GM19238 (cell line): Measurements from ENCODE around the gene TOX3.

Experiments used
- DNase-seq: peaks from one replicate; pipeline ENCODE4 v3.0.0; 2011; ENCODE audit warnings: low spot score; ENCODE audit not compliant: insufficient read length

The TOX3 gene

DNA sequence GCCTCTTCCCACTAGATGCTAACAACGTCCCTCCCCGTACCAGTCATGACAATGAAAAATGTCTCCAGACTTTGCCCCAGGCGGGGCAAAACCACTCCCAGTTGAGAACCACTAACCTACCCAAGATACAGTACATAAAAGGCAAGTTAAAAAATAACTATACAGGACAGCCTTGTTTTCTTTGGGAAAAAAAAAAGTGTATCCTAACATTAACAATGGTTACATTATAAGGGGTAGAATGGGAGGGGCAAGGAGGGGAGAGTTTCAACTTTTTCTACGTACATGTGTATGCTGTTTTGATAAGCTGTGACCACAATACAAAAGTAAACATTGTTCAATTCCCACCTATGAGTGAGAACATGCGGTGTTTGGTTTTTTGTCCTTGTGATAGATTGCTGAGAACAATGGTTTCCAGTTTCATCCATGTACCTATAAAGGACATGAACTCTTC lies 94.9 kb downstream of the TOX3 start:
- no peak for DNase-seq

DNA sequence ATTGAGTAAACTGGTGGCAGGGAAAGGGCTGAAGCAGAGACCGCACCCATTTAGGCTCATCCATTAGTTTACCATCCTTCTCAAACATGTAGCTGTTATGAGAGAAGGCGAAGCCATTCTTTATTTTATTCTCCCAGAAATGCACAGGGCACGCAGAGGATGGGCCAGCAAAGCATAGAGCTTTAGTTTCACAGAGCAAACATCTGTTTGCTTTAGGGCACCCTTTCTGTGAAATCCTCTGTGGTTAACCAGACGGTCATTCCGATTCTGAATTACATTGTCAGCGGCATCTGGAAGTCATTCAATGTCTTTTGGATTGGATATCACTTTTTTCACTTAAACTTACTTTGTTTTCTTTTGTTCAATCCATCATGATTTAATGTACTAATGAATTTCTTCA lies 96.0 kb downstream of the TOX3 start:
- no peak for DNase-seq

DNA sequence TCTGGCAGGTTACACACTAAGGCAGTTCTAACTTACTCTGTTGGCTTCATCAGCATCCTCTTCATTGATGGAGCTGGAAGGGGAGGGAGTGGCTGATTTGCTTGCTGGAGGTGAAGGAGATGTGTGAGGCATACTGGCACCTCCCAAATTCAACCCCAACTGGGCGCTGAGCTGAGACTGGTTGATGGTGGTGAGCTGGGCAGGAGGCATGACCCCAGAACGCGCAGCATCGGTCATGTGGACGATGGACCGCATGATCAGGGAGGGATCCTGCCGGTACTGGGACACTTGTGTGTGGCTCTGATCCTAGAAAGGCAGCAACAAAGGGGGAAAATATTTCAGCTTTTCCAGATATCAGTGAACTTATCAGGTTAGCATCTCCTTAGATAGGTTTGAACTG lies 96.7 kb downstream of the TOX3 start:
- DNase-seq, result no peak

DNA sequence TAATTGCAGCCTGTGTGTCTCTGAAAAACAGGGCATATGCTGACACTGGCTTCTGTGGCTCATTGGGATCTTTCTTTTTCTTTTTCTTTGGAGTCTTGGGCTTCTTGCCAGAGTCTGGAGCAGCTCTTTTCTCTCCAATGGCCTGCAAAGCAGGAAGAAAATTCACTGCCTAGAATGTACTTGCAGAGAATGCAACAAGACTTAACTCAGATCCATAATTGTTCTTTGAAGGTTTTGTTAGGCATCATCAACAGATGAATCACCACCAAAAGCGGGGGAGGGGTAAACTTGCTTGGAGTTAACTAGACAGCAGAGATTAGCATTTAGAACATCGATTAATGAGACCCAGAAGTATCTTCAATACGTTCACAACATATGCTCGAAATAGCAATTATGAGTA lies 100.9 kb downstream of the TOX3 start:
- DNase-seq, result no peak

DNA sequence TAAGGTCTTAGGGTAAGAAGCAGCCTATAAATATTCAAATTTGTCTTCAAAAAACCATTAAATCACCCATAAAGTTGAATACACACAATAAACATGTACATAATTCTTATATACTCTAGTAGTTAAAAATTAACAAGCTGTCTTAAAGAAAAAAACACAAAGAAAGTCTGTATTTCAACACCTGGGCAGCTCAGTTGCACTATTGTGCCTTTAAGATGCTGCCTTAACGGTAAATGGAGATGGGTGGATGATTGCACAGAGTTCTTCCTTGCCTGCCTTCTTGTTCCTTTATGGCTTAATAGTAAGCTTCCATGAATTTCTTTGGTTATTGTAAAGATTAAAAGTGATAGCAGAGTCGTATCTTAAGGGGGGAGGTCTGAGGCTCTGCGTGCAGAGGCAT lies 105.1 kb downstream of the TOX3 start:
- DNase-seq, result no peak

DNA sequence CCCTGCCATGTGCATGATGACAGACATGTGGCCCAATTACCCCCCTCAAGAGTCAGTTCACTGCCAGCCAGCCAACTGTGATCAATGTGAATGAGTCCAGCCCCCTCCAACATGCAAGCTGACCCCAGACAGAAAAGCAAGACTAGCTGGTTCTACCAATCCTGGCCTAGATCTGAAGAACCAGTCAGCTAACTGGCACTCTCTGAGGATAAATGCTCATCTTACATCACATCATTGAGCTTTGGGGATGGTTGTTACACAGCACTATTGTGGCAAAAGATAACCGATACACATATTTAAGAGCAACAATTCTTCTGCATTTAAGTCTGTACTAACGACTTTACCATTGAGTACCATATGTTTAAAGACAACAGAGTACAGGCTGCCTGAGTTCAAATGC lies 106.7 kb downstream of the TOX3 start:
- no peak for DNase-seq

DNA sequence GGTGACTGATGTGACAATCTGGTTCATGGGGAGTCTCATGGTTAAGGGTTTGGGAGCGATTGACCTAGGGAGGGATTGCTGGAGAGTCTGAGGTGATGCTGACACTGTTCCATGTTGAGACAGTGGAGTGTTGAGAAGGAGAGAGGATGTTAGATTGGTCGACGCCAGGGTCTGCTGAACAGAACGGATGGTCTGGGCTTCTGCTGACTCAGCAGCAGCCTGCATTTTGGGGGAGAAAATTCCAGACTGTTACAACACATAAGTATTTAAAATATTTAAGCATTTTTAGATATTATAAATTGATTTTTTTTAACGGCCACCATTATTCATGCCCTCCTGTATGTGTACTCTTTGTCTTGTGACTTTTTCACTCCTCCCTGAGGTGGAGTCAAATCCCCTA lies 107.2 kb downstream of the TOX3 start:
- no peak for DNase-seq

DNA sequence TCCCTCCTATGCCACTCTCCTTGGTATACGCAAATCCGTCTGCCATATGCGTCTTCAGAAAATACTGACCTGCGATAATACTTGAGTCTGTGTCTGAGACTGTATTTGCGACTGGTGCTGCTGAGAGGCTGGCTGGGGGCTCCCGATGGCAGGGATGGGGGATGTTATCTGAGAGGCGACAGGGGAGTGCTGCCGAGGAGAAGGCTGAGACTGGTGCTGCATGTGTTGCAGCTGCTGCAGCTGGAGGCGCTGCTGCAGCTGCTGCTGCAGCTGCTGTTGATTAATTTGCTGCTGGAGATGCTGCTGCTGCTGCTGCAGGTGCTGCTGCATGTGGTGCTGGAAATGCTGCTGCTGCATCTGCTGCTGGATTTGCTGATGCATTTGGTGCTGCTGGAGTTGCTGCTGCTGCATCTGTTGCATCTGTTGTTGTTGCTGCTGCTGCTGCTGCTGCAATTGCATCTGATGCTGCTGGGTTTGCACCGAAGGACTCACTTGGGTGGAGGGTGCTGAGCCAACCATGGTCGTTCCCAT lies 107.7 kb downstream of the TOX3 start:
- no peak for DNase-seq

DNA sequence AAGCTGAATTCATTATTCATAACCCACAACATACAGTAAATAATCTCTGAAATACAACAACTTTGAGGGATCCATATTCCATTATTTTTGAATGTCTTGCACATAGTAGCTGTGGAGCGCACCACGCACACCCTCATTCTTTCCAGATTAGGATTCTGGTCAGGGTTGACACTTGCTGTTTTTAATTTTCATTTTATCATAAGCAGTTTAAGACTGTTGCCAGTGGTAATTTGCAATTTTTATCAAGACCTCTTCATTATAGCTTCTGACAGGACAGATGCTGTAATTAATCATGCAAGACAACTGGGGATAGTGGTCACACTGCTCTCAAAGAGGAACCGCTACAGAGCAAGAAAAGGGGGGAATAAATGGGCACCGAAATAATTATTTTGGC lies 109.7 kb downstream of the TOX3 start:
- no peak for DNase-seq

DNA sequence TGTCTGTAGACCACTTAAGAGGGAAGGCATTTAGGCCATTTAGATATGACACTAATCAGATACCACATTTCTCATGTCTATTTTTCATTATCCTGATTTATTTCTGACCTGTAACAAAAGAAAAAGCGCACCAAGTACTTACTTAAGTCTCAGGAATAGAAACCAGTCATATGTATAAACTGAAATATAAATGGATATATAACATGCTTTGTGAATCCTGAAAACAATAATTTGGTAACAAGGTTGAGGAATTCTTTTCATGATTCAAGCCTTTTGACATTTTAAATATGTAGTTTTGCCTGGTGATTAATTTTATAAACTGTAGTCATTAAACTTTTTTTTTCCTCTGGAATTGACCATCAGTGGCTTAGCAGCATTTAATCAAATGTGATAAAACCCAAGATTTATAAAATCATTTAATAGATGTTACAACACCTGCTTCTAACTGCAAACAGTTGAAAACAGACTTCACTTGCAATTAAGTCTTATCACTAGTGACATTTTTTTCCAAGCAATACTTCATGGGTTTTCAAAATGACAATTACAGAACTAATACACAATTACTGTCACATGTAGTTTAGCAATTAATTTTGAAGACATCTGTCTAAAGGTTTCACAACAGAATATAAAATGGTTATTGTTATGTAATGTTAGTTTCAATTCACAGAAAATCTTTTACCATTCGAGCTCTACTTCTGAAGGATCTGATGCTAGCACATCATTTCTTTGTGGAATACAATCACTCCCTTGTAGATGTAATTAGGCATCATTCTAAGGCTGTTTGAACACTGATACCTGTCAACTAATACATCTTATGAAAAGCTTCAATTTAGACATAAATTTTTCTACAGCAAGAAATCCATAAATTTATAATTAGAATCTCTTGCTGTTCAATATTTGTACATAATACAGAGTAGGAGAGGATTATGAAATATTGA lies 110.3 kb downstream of the TOX3 start:
- no peak for DNase-seq

DNA sequence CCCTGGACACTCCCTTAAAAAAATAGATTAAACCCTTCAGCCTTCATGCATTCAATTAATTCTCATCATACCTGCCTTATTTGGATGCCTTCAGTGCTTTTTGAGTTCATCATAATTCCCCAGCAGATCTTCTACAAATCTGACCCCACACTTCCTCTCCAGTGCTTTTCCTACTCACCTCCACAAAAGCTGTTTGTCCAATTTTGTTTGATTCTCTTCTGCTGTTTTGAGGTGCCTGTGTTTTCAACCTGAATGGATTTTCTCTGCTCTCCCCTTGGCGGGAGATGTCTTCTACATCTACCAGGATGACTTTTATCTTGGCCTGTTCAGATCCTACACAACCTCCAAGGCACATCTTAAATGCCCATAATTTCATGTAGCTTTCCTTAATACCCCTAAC lies 112.7 kb downstream of the TOX3 start:
- no peak for DNase-seq

DNA sequence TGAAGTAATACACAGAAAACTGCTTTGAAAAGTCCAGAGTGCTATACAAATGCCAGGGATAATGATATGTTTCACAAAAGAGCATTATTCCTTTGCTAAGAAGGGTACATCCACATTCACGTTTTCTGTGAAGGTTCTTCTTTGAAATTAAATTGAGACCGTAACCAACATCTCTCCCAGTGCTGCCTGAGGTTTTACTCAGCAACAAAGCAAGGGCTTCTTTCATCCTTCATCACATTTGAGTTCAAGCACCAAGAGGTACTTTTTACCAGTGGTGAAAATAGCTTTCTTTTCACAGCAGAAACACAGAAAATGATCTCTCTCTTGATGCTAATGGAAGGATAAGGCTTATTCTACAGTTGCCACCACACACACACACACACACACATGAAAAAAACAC lies 113.3 kb downstream of the TOX3 start:
- no peak for DNase-seq

DNA sequence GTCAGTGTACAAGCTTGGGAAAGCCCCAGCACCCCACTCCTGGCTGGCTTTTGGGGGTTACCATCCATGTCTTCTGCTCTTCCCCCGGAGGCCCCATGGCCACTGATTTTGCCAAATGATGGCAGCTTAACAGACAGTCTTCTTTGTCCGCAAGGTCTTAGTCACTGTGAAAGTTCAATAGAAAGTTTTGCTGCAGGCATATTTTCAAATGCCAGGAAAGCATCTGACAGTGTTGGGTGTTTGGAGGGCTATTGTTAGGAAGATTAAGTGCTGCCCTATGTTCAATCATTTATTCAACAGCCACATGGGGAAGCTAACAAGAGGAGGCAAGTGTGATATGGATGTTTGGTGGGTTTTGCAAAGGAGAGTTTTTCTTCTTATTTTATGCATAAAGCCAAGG lies 122.4 kb downstream of the TOX3 start:
- DNase-seq, result no peak

DNA sequence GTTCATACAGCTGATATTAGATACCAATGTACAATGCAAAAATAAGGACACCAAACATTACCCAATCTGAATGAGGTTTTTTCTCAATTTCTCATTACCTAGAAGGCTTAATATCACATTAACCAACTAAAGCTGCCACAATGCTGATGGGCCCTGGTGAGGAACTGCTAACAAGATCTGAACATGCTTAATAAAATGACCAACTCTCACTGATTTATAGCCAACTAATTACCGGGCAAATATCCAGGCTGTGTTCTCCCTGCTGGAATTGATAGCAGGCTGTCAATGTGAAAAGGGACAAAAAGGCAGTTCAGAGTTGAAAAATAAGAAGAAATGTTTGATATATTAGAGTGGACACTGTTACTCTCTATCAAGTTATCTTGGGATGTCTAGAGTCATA lies 124.6 kb downstream of the TOX3 start:
- DNase-seq, result no peak

DNA sequence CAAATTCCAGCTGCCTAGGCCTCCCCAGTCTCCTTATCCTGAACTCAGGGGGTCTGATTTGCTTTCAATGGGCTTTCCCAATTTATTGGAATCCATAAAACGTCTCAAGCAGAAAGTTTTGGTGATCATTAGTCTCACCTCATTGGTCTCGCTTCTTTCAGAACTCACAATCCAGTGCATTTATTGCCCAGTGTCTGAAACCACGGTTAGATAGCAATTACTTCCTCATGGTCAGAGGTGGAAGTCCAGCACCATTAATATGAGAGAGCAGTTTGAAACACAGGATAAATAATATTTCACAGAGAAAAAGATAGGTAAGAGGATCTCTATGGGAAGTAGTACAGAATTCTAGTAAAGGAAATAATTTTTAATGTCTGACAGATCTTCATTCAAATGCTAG lies 128.7 kb downstream of the TOX3 start:
- no peak for DNase-seq

DNA sequence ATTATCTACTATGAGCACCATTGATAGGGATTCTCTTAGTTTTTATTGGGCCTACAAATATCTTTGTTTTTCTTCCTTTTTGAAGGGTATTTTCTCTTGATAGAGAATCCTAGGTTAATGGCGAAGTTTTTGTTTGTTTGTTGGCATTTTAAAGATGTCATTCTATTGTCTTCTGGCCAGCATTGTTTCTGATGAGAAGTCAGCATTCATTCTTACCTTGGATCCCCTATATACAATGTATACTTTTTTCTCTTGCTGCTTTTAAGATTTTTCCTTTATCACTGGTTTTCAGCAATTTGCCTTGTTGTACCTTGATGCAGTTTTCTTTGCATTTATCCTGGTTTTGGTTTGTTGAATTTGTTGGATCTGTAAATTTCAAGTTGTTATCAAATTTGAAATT lies 130.1 kb downstream of the TOX3 start:
- no peak for DNase-seq

DNA sequence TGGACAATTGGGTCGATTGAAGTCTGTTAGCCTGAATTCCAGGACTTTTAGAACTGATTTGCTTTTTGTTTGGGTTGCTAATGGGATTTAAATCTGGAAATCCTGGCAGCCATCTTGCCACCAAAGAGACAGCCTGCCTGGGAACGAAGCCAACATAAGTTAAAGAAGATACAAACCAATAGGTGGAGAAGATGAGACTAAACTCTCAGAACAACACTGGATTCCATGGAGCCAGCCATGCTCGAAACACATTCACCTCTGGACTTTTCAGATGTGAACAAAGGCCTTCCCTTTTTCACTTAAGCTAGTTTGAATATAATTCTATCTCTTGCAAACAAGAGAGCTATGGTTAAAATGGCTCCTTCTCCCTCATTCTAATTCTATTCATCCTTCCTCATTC lies 135.9 kb downstream of the TOX3 start:
- no peak for DNase-seq

DNA sequence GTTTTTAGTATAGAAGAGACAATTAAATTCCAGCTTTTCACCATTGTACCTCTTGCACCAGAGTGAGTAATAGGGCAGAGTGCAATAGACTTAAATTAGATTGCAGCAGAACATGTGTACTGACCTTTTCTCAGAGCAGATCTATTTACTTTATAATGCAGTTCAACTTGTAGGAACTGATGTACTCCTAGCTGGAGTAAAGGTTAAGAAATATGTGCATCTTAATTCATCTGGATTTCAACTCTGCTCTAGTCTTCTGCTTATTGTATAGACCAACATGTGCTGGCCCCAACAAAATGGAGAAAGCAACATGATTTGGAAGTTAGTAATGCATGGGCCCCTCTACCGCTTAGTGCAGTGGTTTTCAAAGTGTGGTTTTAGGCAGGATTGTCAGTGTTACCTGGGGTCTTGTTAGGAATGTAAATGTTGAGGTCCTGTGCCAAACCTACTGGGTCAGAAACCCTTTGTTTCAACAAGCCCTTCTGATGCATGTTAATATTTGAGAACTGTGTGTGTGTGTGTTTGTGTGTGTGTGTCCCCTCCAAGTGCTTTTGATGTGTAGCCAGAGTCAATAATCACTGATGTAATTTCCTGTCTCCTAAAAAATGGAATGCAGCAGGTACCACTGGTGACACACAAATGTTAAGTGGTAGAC lies 138.6 kb downstream of the TOX3 start:
- DNase-seq, result no peak

DNA sequence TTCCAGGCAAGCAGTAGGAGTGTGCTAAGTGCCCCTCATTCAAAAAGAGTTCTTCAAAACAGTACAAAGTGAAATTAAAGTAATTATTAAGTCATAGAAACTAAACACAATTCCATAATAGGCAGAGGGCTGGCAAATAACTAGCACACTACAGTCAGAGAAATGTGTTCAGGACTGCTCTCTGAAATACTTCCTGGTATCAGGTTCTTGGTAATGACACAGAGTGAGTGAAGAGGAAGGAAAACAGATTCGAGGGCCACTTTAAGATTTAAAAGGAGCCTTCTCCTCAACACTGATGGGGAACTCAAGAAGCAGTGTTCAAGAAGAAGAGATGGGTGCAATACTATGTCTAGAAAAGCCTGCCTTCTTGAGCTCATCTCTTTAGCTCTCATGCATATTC lies 139.2 kb downstream of the TOX3 start:
- no peak for DNase-seq

DNA sequence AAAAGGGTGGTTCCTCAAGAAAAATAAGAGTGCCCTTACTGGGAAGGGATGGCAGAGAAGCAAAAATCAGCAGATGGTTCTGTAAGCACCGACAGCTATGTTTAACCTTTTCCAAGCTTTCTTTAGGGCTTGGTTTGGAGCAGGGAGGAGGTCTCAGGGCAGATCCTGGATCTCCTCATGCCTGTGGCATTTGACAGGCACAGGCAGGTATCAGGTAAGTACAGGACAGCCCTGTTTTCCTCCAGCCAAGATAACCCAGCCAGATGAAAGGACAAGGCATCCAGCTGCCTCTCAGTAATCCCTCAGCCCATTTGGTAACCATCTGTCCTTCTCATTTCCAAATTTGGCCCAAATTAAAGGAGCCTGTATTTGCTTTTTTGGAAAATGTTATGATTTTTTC lies 141.5 kb downstream of the TOX3 start:
- no peak for DNase-seq

DNA sequence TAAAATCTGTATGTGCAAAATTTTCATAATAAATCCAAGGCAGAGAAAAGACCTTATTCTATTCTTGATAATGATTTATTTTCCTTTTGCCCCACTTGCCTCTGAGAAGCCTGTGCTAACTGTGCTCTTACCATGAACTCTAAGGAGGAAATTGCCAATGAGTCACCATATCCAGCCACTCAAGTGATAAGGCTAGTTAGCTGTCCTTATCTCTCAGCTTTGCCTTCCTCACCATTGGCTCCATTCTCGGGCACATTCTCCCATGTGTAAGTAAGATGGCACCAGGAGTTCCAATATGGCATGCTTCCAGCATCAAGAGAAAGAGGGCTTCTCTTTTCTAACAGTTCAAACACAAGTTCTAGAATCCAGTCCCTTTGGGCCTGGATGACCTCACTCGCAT lies 142.4 kb downstream of the TOX3 start:
- no peak for DNase-seq

DNA sequence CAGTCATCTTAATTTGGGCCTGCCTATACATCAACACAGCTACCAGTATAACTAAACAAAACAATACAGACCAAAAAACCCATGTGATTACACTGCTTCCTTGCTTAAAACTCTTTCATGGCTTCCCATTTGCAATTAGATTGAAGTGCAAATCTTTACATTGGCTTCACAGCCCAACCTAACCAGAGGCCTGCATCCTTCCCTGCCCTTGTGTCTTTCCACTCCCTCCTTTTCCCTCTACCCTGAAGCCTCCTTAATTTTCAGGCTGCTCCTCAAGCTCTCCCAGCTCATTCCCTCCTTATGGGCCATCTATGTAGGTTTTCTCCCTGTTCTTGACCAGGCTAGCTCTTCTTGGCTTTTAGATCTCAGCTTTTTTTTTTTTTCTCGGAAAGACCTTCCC lies 147.8 kb downstream of the TOX3 start:
- DNase-seq, result no peak

DNA sequence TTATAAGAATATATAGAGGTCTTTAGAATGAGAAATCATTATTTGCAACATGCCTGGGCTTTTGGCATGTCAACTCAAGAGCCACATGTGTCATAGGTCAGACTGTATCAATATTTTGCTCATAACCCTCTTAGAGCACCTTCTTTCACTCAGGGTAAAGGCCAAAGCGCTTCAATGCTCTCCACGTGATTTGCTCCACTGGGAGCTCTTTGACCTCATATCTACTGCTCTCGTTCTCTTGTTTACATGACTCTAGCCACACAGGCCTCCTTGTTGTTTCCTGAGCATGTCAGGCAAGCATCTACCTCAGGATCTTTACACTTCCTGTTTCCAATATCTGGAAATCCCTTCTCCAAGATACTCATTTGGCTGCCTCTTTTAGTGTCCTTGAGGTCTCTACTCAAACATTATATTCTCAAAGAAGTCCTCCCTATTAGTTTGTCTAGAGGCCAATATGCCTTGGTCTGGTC lies 148.4 kb downstream of the TOX3 start:
- no peak for DNase-seq
